ENCODE data around the gene ZBED4. TPM values are rescaled to one million over a fixed set of nuclear protein-coding genes. Genes with fewer than 3 reads are reported as not detected.

ZBED4 gene
- total RNA-seq, 1 donor, result 13.4 TPM

GRCh38 chr22:49865156-49865555 lies 11.5 kb downstream of the ZBED4 start:
- H3K4me3 ChIP-seq (ENCODE audit: low read depth, low read length), result no peak overlapping the region
- DNase-seq (ENCODE audit: low read depth), result no peak
- TF ChIP-seq CTCF (IDR thresholded peaks at IDR 0.05; ENCODE audit: insufficient read depth, low read depth, low read length), result no peak

GRCh38 chr22:49866134-49866533 lies 12.5 kb downstream of the ZBED4 start:
- no peak overlapping the region for H3K4me3 ChIP-seq (ENCODE audit: low read depth, low read length)
- no peak for TF ChIP-seq CTCF (IDR thresholded peaks at IDR 0.05; ENCODE audit: insufficient read depth, low read depth, low read length)
- DNase-seq (ENCODE audit: low read depth), result no peak

GRCh38 chr22:49866646-49867045 lies 13.0 kb downstream of the ZBED4 start:
- no peak overlapping the region for H3K4me3 ChIP-seq (ENCODE audit: low read depth, low read length)
- DNase-seq (ENCODE audit: low read depth), result no peak
- TF ChIP-seq CTCF (IDR thresholded peaks at IDR 0.05; ENCODE audit: insufficient read depth, low read depth, low read length), result no peak

GRCh38 chr22:49867303-49868265 lies 13.9 kb downstream of the ZBED4 start:
- no peak for DNase-seq (ENCODE audit: low read depth)
- no peak overlapping the region for H3K4me3 ChIP-seq (ENCODE audit: low read depth, low read length)
- TF ChIP-seq CTCF (IDR thresholded peaks at IDR 0.05; ENCODE audit: insufficient read depth, low read depth, low read length), result no peak

GRCh38 chr22:49869086-49869830 lies 15.6 kb downstream of the ZBED4 start:
- no peak for DNase-seq (ENCODE audit: low read depth)
- no peak for TF ChIP-seq CTCF (IDR thresholded peaks at IDR 0.05; ENCODE audit: insufficient read depth, low read depth, low read length)
- H3K4me3 ChIP-seq (ENCODE audit: low read depth, low read length), result no peak overlapping the region

- H3K4me3 ChIP-seq (ENCODE audit: low read depth, low read length), result no peak overlapping the region
- DNase-seq (ENCODE audit: low read depth), result no peak
- no peak for TF ChIP-seq CTCF (IDR thresholded peaks at IDR 0.05; ENCODE audit: insufficient read depth, low read depth, low read length)
Observed at GRCh38 chr22:49869845-49870712, 16.4 kb downstream of the ZBED4 start.

All from fibroblast of villous mesenchyme (primary cell).